Colonic mucosa (tissue), 4 donors: ENCODE measurements around the gene PRKAG3. TPM values are rescaled to one million over a fixed set of nuclear protein-coding genes. Genes with fewer than 3 reads are reported as not detected.

ENCODE experiments used
- DNase-seq: peaks from one replicate; pipeline ENCODE4 v3.0.0-alpha.2; 2020
- H3K27ac ChIP-seq: fragments of 200-600 bp; one replicate; pipeline ENCODE4 v1.8.0; 2021
- H3K27me3 ChIP-seq: fragments of 200-600 bp; one replicate; pipeline ENCODE4 v1.8.0; 2021
- H3K36me3 ChIP-seq: fragments of 200-600 bp; one replicate; pipeline ENCODE4 v1.8.0; 2021
- H3K4me1 ChIP-seq: fragments of 200-600 bp; one replicate; pipeline ENCODE4 v1.8.0; 2021; ENCODE audit warnings: mild to moderate bottlenecking
- H3K4me3 ChIP-seq: fragments of 200-600 bp; one replicate; pipeline ENCODE4 v1.8.0; 2021
- H3K9ac ChIP-seq, 2 donors: one replicate each; pipeline ENCODE4 v1.7.0; 2013; ENCODE audit warnings: control low read depth in 2 of 2, low read depth in 2 of 2, low read length in 2 of 2
- H3K9me3 ChIP-seq: fragments of 200-600 bp; one replicate; pipeline ENCODE4 v1.8.0; 2021
- intact Hi-C: fragments of 100-400 bp; cut with DNase I; formaldehyde crosslinking; loops from one replicate; pipeline ENCODE4 v1.14.1; 2022
- total RNA-seq, 2 donors: library from RNA; stranded (reverse); fragmentation: NEBNext Ultra II Directional in 1 of 2; extraction: Animal tissue kit (Norgen Biotek cat#: 25700) in 1 of 2; gene quantifications; one replicate each; pipeline ENCODE4 v1.2.1, GENCODE V29; 2021
- TF ChIP-seq, protein P1 (sequence below): fragments of 200-600 bp; IDR thresholded peaks from one replicate; pipeline ENCODE4 v1.8.0; 2022; ENCODE audit warnings: antibody characterized with exemption, mild to moderate bottlenecking
- donor health status: healthy.
- donor health status: DM: no; HTN: no; CAD: no.
- donor health status: DM: no; HTN: no; CAD: no.

PRKAG3 gene
- total RNA-seq, 2 donors from 2014 or later = not detected

DNA sequence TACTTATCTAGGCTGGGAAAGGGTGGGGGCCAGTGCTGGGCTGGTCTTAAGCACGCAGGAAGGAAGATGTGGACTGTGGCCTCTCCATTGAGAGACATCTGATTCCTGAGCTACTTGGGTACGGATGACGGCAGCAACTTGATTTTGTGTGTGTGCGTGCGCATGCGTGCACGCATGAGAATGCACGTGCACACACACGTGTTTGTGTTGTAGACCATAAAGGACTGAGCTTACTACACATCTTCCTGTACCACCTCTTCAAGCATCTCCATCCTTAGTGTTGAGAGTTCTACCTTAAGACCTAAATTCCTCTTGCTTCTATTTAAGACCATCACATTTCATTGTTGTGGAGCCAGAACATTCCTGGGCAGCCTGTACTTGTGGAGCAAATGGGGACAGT, 37.5 kb upstream of the PRKAG3 start:
- no peak overlapping the region for H3K27ac ChIP-seq
- intact Hi-C loops = no loop called here
- no peak for DNase-seq
- H3K9me3 ChIP-seq = no peaks in the 10 kb centered on the region
- no peaks in the 10 kb centered on the region for H3K4me1 ChIP-seq
- H3K4me3 ChIP-seq = no peak overlapping the region
- H3K27me3 ChIP-seq = peaks cover 43% of the 10 kb centered on the region
- TF ChIP-seq, protein P1, sequence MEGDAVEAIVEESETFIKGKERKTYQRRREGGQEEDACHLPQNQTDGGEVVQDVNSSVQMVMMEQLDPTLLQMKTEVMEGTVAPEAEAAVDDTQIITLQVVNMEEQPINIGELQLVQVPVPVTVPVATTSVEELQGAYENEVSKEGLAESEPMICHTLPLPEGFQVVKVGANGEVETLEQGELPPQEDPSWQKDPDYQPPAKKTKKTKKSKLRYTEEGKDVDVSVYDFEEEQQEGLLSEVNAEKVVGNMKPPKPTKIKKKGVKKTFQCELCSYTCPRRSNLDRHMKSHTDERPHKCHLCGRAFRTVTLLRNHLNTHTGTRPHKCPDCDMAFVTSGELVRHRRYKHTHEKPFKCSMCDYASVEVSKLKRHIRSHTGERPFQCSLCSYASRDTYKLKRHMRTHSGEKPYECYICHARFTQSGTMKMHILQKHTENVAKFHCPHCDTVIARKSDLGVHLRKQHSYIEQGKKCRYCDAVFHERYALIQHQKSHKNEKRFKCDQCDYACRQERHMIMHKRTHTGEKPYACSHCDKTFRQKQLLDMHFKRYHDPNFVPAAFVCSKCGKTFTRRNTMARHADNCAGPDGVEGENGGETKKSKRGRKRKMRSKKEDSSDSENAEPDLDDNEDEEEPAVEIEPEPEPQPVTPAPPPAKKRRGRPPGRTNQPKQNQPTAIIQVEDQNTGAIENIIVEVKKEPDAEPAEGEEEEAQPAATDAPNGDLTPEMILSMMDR = no peak
- H3K9ac ChIP-seq = no peak overlapping the region
- H3K36me3 ChIP-seq = no peaks in the 10 kb centered on the region

DNA sequence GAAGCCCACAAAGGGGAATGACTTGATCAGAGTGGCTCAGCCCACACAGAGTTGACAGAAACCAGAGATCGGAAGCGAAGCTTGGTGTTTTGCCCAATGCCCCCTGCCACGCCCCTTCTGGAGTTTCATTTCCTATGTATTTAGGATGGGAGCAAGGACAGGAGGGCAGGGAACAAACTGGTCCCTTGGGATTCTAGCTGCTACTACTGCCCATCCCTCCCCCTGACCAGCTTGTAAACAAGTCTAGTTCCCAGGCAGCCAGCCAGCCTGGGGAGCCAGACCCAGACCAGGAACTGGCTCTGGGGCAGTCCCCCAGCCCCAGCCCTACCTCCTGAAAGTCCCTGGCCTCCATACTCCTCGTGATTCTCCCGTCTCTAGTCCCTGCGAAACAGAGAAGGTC, 36.3 kb upstream of the PRKAG3 start:
- H3K27me3 ChIP-seq = peaks cover 31% of the 10 kb centered on the region
- no peaks in the 10 kb centered on the region for H3K4me1 ChIP-seq
- H3K27ac ChIP-seq = no peak overlapping the region
- intact Hi-C loops = no loop called here
- DNase-seq = no peak
- H3K4me3 ChIP-seq = no peak overlapping the region
- no peaks in the 10 kb centered on the region for H3K36me3 ChIP-seq
- TF ChIP-seq, protein P1 = no peak
- no peak overlapping the region for H3K9ac ChIP-seq
- no peaks in the 10 kb centered on the region for H3K9me3 ChIP-seq

DNA sequence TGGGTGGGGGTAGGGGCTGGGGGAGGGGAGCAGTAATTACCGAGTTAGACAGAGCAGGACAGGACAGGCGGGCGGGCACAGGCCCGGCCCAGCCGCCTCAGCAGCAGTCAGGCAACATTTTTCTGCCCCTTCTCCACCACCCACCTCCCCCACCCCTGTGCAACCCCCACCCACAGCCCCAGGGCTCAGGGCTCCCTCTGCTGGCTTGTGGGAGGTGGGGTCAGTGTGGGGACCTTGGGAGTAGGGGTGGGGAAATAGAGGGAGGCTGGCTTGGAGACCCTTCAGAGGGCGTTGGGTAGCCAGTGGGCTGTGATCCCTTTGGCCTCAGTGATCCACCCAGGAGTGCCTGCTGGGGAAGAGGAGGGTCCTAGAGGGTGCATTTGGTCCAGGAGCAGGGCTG, 34.4 kb upstream of the PRKAG3 start:
- intact Hi-C loops = no loop called here
- Histone ChIP-seq H3K9me3 (no peaks in the 10 kb centered on the region), H3K36me3 (no peaks in the 10 kb centered on the region), H3K4me3 (no peak overlapping the region), H3K27ac (no peak overlapping the region), H3K27me3 (peaks cover 27% of the 10 kb centered on the region), H3K9ac (no peak overlapping the region), H3K4me1 (no peaks in the 10 kb centered on the region)
- TF ChIP-seq, protein P1 = no peak
- DNase-seq = no peak

DNA sequence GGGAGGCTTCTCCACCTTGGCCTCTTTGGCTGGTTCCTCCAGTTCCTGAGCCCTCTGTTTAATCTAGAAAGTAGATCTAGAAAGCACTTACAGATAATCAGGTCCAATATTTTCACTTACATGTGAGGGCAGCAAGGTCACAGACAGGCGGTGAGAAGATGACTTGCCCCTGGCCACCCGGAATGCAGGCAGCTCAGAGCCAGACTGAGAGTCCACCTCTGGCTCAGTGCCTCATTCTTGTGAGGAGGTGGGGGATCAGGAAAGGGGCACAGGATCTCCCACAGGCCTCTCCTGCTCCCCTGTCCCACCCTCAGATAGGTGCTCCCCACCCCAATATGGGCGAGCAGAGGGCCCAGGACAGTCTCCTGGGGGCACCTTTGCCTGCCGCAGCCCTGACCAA, 33.8 kb upstream of the PRKAG3 start:
- H3K27me3 ChIP-seq = peaks cover 27% of the 10 kb centered on the region
- no peak for DNase-seq
- TF ChIP-seq, protein P1 = no peak

DNA sequence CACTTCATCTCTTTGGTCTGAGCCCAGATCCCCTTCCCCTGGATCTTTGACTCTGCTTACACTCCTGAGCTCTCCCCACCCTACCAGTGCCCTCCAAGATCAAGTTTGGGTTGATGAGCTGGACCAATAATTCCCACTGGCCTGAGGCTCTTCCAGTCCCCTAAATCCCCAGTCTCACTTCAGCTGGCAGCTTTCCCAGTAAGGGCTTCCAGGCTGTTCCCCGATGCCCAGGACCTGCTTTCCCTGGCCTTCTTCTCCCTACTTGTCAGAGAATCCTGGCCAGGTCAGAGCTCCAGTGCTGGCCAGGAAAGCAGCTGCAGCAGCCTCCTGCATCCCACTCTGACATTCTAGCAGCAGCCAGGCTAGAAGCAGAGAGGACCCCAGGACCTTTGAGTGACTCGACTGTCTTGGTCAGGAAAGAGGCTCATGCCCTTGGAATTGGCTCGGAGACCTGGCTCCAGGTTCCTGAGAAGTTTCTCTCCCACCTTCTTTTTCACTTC, 31.5 kb upstream of the PRKAG3 start:
- Histone ChIP-seq H3K27me3 (peaks cover 41% of the 10 kb centered on the region), H3K36me3 (no peaks in the 10 kb centered on the region), H3K4me1 (no peaks in the 10 kb centered on the region), H3K4me3 (no peak overlapping the region), H3K9me3 (no peaks in the 10 kb centered on the region), H3K27ac (no peak overlapping the region), H3K9ac (no peak overlapping the region)
- TF ChIP-seq, protein P1 = no peak
- no peak for DNase-seq
- intact Hi-C loops = no loop called here

More for the DNA sequence above, 33.8 kb upstream of the PRKAG3 start:
- Histone ChIP-seq H3K9ac (no peak overlapping the region), H3K27ac (no peak overlapping the region), H3K9me3 (no peaks in the 10 kb centered on the region), H3K36me3 (no peaks in the 10 kb centered on the region), H3K4me1 (no peaks in the 10 kb centered on the region), H3K4me3 (no peak overlapping the region)
- intact Hi-C loops = no loop called here
